Measurements from ENCODE around the gene NRDE2.

NRDE2 gene

GRCh38 chr14:90319173-90319572 is 12.6 kb downstream of the NRDE2 start:
- H3K4me1 ChIP-seq (ENCODE audit: control insufficient read depth in 5 of 5, insufficient read depth in 5 of 5, low read length in 5 of 5), result no peaks in the 10 kb centered on the region
- H3K36me3 ChIP-seq (ENCODE audit: control insufficient read depth in 5 of 5, insufficient read depth in 5 of 5, low read length in 5 of 5), result peaks cover 17 to 28% (median 25%) of the 10 kb centered on the region in 5 donors
- no peaks in the 10 kb centered on the region for H3K27me3 ChIP-seq (ENCODE audit: control insufficient read depth in 5 of 5, insufficient read depth in 4 of 5, low read length in 5 of 5)
- no peak overlapping the region for H3K4me3 ChIP-seq (ENCODE audit: low read depth in 1 of 5, low read length in 5 of 5)
- H3K9ac ChIP-seq (ENCODE audit: low read length in 5 of 5), result no peak overlapping the region
- H3K27ac ChIP-seq (ENCODE audit: low read depth, low read length), result no peak overlapping the region
- H3K9me3 ChIP-seq (ENCODE audit: control insufficient read depth in 5 of 5, low read length in 5 of 5), result no peaks in the 10 kb centered on the region

DNA sequence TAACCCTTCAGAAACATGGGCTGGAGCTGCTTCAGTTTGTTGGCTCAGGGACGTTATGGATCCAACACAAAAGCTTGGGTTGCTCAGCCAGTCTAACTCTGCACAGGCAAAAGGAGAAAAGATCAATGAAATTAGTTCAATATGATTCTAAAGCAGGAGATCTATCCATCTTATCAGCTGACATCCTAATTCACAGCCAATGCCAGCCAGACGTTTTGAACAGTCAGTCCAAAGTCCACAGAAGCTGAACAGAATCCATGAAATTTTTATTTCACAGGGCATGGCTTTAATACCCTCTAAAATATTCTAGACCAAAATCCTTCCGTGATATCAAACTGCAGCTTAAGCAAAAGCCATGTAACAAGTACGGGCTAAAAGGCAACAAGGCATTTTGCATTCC is 13.7 kb downstream of the NRDE2 start:
- no peak overlapping the region for H3K9ac ChIP-seq (ENCODE audit: low read length in 5 of 5)
- H3K27me3 ChIP-seq (ENCODE audit: control insufficient read depth in 5 of 5, insufficient read depth in 4 of 5, low read length in 5 of 5), result no peaks in the 10 kb centered on the region
- no peak overlapping the region for H3K27ac ChIP-seq (ENCODE audit: low read depth, low read length)
- H3K36me3 ChIP-seq (ENCODE audit: control insufficient read depth in 5 of 5, insufficient read depth in 5 of 5, low read length in 5 of 5), result peaks cover 27 to 36% (median 34%) of the 10 kb centered on the region in 5 donors
- no peak overlapping the region for H3K4me3 ChIP-seq (ENCODE audit: low read depth in 1 of 5, low read length in 5 of 5)
- H3K9me3 ChIP-seq (ENCODE audit: control insufficient read depth in 5 of 5, low read length in 5 of 5), result no peaks in the 10 kb centered on the region
- no peaks in the 10 kb centered on the region for H3K4me1 ChIP-seq (ENCODE audit: control insufficient read depth in 5 of 5, insufficient read depth in 5 of 5, low read length in 5 of 5)

- Histone ChIP-seq H3K4me1 (ENCODE audit: control insufficient read depth in 5 of 5, insufficient read depth in 5 of 5, low read length in 5 of 5) (no peaks in the 10 kb centered on the region), H3K27ac (ENCODE audit: low read depth, low read length) (no peak overlapping the region), H3K9me3 (ENCODE audit: control insufficient read depth in 5 of 5, low read length in 5 of 5) (no peaks in the 10 kb centered on the region), H3K27me3 (ENCODE audit: control insufficient read depth in 5 of 5, insufficient read depth in 4 of 5, low read length in 5 of 5) (no peaks in the 10 kb centered on the region), H3K36me3 (ENCODE audit: control insufficient read depth in 5 of 5, insufficient read depth in 5 of 5, low read length in 5 of 5) (peaks cover 29 to 39% (median 37%) of the 10 kb centered on the region in 5 donors), H3K4me3 (ENCODE audit: low read depth in 1 of 5, low read length in 5 of 5) (no peak overlapping the region), H3K9ac (ENCODE audit: low read length in 5 of 5) (no peak overlapping the region)
Observed at GRCh38 chr14:90317286-90317685, 14.5 kb downstream of the NRDE2 start.

- no peaks in the 10 kb centered on the region for H3K9me3 ChIP-seq (ENCODE audit: control insufficient read depth in 5 of 5, low read length in 5 of 5)
Observed at GRCh38 chr14:90308561-90308960, 23.2 kb downstream of the NRDE2 start.

DNA sequence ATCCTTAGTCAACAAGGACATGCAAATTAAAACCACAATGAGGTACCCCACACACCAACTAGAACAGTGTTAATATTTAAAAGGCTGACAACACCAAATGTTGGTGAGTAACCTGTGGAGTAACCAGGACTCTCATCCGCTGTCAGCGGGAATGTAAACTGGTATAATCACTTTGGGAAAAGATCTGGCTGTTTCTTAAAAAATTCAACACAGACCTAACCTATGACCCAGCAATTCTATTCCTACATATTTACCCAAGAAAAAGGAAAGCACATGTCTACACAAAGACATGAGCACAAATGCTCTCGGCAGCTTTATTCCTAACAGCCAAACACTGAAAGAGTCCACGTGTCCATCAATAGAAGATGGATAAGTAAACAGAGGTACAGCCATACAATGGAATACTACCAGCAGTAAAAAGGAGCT is 26.6 kb downstream of the NRDE2 start:
- H3K27me3 ChIP-seq (ENCODE audit: control insufficient read depth in 5 of 5, insufficient read depth in 4 of 5, low read length in 5 of 5), result no peaks in the 10 kb centered on the region
- H3K9ac ChIP-seq (ENCODE audit: low read length in 5 of 5), result no peak overlapping the region
- H3K27ac ChIP-seq (ENCODE audit: low read depth, low read length), result no peak overlapping the region
- peaks cover 0 to 4% (median 4%) of the 10 kb centered on the region in 5 donors for H3K4me1 ChIP-seq (ENCODE audit: control insufficient read depth in 5 of 5, insufficient read depth in 5 of 5, low read length in 5 of 5)
- no peak overlapping the region for H3K4me3 ChIP-seq (ENCODE audit: low read depth in 1 of 5, low read length in 5 of 5)
- H3K36me3 ChIP-seq (ENCODE audit: control insufficient read depth in 5 of 5, insufficient read depth in 5 of 5, low read length in 5 of 5), result peaks cover 33 to 56% (median 47%) of the 10 kb centered on the region in 5 donors
- no peaks in the 10 kb centered on the region for H3K9me3 ChIP-seq (ENCODE audit: control insufficient read depth in 5 of 5, low read length in 5 of 5)

More at GRCh38 chr14:90308561-90308960, 23.2 kb downstream of the NRDE2 start:
- peaks cover 40 to 68% (median 56%) of the 10 kb centered on the region in 5 donors for H3K36me3 ChIP-seq (ENCODE audit: control insufficient read depth in 5 of 5, insufficient read depth in 5 of 5, low read length in 5 of 5)
- no peak overlapping the region for H3K27ac ChIP-seq (ENCODE audit: low read depth, low read length)
- no peaks in the 10 kb centered on the region for H3K27me3 ChIP-seq (ENCODE audit: control insufficient read depth in 5 of 5, insufficient read depth in 4 of 5, low read length in 5 of 5)
- H3K9ac ChIP-seq (ENCODE audit: low read length in 5 of 5), result no peak overlapping the region
- no peak overlapping the region for H3K4me3 ChIP-seq (ENCODE audit: low read depth in 1 of 5, low read length in 5 of 5)
- no peaks in the 10 kb centered on the region for H3K4me1 ChIP-seq (ENCODE audit: control insufficient read depth in 5 of 5, insufficient read depth in 5 of 5, low read length in 5 of 5)

DNA sequence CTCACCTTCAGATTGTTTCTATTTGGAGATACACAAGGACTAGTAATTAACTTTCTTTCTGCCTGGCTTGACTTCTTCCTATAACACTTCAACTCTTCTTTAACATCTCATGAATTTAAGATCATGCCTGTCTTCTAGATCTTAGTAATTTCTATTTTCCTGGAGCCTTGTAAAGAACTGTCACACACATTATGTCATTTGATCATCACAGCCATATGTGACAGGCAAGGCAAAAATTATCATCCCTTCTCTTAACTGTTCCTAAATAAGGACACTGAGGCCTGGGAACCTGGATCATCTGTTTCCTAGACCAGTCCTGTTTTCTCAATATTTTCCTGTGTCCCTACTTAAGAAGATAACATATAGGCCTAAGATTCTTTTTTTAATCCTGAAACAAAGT is 27.2 kb downstream of the NRDE2 start:
- Histone ChIP-seq H3K9ac (ENCODE audit: low read length in 5 of 5) (no peak overlapping the region), H3K4me1 (ENCODE audit: control insufficient read depth in 5 of 5, insufficient read depth in 5 of 5, low read length in 5 of 5) (peaks cover 0 to 4% (median 4%) of the 10 kb centered on the region in 5 donors), H3K27ac (ENCODE audit: low read depth, low read length) (no peak overlapping the region), H3K9me3 (ENCODE audit: control insufficient read depth in 5 of 5, low read length in 5 of 5) (no peaks in the 10 kb centered on the region), H3K27me3 (ENCODE audit: control insufficient read depth in 5 of 5, insufficient read depth in 4 of 5, low read length in 5 of 5) (no peaks in the 10 kb centered on the region), H3K36me3 (ENCODE audit: control insufficient read depth in 5 of 5, insufficient read depth in 5 of 5, low read length in 5 of 5) (peaks cover 27 to 50% (median 42%) of the 10 kb centered on the region in 5 donors), H3K4me3 (ENCODE audit: low read depth in 1 of 5, low read length in 5 of 5) (no peak overlapping the region)

DNA sequence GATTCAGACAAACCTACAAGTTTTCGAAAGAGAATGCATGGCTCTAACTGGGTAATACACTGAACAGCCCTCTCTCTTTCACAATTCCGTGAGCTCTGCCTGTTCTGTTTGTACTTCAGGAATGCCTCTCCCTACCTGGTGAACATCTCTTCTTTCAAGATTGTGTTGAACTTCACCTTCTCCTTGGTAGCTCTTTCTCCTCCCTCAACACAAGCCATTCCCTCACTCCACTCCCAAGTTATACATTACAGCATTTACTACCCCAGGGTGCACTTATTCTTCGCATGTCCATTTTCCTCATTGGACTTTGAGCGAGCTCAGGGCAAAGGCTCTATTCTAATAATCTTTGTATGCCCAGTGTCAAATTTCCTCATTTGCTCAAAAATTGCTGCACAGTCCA is 28.3 kb downstream of the NRDE2 start:
- H3K4me1 ChIP-seq (ENCODE audit: control insufficient read depth in 5 of 5, insufficient read depth in 5 of 5, low read length in 5 of 5), result peaks cover 0 to 4% (median 4%) of the 10 kb centered on the region in 5 donors
- H3K27me3 ChIP-seq (ENCODE audit: control insufficient read depth in 5 of 5, insufficient read depth in 4 of 5, low read length in 5 of 5), result no peaks in the 10 kb centered on the region
- H3K27ac ChIP-seq (ENCODE audit: low read depth, low read length), result no peak overlapping the region
- H3K4me3 ChIP-seq (ENCODE audit: low read depth in 1 of 5, low read length in 5 of 5), result no peak overlapping the region
- H3K9ac ChIP-seq (ENCODE audit: low read length in 5 of 5), result no peak overlapping the region
- H3K9me3 ChIP-seq (ENCODE audit: control insufficient read depth in 5 of 5, low read length in 5 of 5), result no peaks in the 10 kb centered on the region
- peaks cover 25 to 49% (median 37%) of the 10 kb centered on the region in 5 donors for H3K36me3 ChIP-seq (ENCODE audit: control insufficient read depth in 5 of 5, insufficient read depth in 5 of 5, low read length in 5 of 5)

DNA sequence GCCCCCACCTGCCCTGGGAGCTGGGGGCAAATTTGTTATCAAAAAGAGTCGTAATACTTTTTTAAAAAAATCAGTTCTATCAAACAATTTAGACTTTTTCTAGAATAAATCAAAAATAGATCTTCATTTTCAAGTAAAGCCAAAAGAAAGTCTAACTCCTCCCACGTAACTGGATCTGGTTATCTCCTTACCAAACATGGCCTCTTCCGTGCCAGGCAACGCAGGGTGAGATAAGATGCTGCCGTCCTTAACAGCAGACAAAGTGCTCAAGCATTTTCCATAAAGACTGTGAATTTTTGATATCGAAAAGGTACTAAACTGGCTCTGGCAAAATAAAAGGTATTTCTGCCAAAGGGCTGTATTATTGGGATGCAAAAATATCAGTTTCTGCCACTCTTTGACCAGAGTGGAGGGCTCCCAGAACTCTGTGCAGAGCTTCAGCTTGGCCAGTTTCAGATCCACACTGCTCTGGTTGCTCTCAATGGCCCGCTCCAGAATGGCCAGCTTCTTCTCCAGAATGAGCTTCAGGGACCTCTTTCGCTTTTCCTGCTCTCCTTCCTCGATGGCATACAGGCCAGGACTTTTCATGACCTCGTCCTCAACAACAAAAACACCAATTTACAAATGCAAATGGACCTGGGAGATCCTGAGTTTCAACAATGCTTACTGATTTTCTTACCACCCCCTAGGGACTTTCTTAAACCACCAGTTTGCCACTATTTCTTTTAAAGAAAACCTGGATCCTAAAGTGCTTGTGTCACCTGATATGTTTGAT is 29.0 kb downstream of the NRDE2 start:
- Histone ChIP-seq H3K4me1 (ENCODE audit: control insufficient read depth in 5 of 5, insufficient read depth in 5 of 5, low read length in 5 of 5) (peaks cover 0 to 4% (median 4%) of the 10 kb centered on the region in 5 donors), H3K9me3 (ENCODE audit: control insufficient read depth in 5 of 5, low read length in 5 of 5) (no peaks in the 10 kb centered on the region), H3K4me3 (ENCODE audit: low read depth in 1 of 5, low read length in 5 of 5) (no peak overlapping the region), H3K27ac (ENCODE audit: low read depth, low read length) (no peak overlapping the region), H3K27me3 (ENCODE audit: control insufficient read depth in 5 of 5, insufficient read depth in 4 of 5, low read length in 5 of 5) (no peaks in the 10 kb centered on the region), H3K36me3 (ENCODE audit: control insufficient read depth in 5 of 5, insufficient read depth in 5 of 5, low read length in 5 of 5) (peaks cover 22 to 47% (median 40%) of the 10 kb centered on the region in 5 donors), H3K9ac (ENCODE audit: low read length in 5 of 5) (no peak overlapping the region)

GRCh38 chr14:90301668-90302090 is 30.1 kb downstream of the NRDE2 start:
- no peak overlapping the region for H3K27ac ChIP-seq (ENCODE audit: low read depth, low read length)
- H3K4me3 ChIP-seq (ENCODE audit: low read depth in 1 of 5, low read length in 5 of 5), result no peak overlapping the region
- H3K27me3 ChIP-seq (ENCODE audit: control insufficient read depth in 5 of 5, insufficient read depth in 4 of 5, low read length in 5 of 5), result no peaks in the 10 kb centered on the region
- no peaks in the 10 kb centered on the region for H3K9me3 ChIP-seq (ENCODE audit: control insufficient read depth in 5 of 5, low read length in 5 of 5)
- H3K36me3 ChIP-seq (ENCODE audit: control insufficient read depth in 5 of 5, insufficient read depth in 5 of 5, low read length in 5 of 5), result peaks cover 22 to 52% (median 39%) of the 10 kb centered on the region in 5 donors
- H3K4me1 ChIP-seq (ENCODE audit: control insufficient read depth in 5 of 5, insufficient read depth in 5 of 5, low read length in 5 of 5), result peaks cover 0 to 4% (median 4%) of the 10 kb centered on the region in 5 donors
- no peak overlapping the region for H3K9ac ChIP-seq (ENCODE audit: low read length in 5 of 5)

DNA sequence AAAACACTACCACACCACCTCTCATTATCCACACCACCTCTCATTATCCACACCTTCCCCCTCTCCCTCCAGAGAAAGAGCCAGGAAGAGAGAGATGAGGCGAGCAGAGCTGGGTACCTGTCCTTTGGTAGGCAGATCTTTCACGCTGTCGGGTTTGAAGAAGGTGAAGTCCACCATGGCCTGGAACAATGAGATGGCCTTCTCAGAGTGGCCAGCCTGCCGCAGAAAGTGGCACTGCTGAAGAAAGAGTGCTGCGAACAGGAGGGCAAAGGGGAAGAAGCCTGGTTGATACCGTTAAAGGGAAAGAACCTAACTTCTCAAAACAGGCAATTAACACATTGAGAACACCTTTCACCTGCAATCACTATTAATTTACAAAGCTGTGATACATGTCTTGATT is 30.6 kb downstream of the NRDE2 start:
- H3K4me1 ChIP-seq (ENCODE audit: control insufficient read depth in 5 of 5, insufficient read depth in 5 of 5, low read length in 5 of 5), result peaks cover 0 to 4% (median 4%) of the 10 kb centered on the region in 5 donors
- H3K4me3 ChIP-seq (ENCODE audit: low read depth in 1 of 5, low read length in 5 of 5), result no peak overlapping the region
- no peaks in the 10 kb centered on the region for H3K27me3 ChIP-seq (ENCODE audit: control insufficient read depth in 5 of 5, insufficient read depth in 4 of 5, low read length in 5 of 5)
- peaks cover 23 to 57% (median 45%) of the 10 kb centered on the region in 5 donors for H3K36me3 ChIP-seq (ENCODE audit: control insufficient read depth in 5 of 5, insufficient read depth in 5 of 5, low read length in 5 of 5)
- no peak overlapping the region for H3K9ac ChIP-seq (ENCODE audit: low read length in 5 of 5)
- H3K27ac ChIP-seq (ENCODE audit: low read depth, low read length), result no peak overlapping the region
- H3K9me3 ChIP-seq (ENCODE audit: control insufficient read depth in 5 of 5, low read length in 5 of 5), result no peaks in the 10 kb centered on the region

Data from subcutaneous abdominal adipose tissue (tissue), 5 donors.